Astrocyte of the hippocampus (primary cell): ENCODE measurements around the gene TMEM214.

Experiments used
- DNase-seq: peaks from one replicate; pipeline ENCODE4 v3.0.0; 2011; ENCODE audit warnings: low read depth, low spot score

The TMEM214 gene, protein sequence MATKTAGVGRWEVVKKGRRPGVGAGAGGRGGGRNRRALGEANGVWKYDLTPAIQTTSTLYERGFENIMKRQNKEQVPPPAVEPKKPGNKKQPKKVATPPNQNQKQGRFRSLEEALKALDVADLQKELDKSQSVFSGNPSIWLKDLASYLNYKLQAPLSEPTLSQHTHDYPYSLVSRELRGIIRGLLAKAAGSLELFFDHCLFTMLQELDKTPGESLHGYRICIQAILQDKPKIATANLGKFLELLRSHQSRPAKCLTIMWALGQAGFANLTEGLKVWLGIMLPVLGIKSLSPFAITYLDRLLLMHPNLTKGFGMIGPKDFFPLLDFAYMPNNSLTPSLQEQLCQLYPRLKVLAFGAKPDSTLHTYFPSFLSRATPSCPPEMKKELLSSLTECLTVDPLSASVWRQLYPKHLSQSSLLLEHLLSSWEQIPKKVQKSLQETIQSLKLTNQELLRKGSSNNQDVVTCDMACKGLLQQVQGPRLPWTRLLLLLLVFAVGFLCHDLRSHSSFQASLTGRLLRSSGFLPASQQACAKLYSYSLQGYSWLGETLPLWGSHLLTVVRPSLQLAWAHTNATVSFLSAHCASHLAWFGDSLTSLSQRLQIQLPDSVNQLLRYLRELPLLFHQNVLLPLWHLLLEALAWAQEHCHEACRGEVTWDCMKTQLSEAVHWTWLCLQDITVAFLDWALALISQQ

DNA sequence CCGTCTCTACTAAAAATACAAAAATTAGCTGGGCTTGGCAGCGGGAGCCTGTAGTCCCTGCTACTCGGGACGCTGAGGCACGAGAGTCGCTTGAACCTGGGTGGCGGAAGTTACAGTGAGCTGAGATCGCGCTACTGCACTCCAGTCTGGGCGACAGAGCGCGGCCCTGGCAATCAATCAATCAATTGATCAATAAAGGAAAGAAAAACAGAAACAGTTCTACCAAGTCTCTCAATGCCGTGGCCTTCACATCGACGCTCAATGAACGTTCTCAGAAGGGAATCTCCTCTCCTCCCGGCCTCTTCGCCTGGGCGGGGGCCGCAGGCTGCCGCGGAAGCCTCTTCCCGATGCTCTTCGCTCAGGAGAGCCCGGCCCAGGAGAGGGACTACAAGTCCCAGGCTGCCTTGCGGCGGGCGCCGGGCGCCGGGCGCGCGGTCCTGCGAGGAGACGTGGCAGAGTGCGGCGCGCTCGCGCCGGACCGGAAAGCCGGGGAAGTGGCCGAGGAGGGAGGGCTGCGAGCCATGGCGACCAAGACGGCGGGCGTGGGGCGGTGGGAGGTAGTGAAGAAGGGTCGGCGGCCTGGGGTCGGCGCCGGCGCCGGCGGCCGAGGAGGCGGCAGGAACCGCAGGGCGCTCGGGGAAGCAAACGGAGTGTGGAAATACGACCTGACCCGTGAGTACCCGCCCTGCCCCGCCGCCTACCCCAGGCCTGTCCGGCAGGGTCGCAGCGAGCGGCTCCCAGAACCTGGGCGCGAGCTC lies at the start of gene TMEM214:
Gene TMEM214 (plus strand): TSS at position 471 of the 758 bp plus-strand sequence. CDS start 51 bp downstream, at position 522.
- peak; percentile 95 for DNase-seq

DNA sequence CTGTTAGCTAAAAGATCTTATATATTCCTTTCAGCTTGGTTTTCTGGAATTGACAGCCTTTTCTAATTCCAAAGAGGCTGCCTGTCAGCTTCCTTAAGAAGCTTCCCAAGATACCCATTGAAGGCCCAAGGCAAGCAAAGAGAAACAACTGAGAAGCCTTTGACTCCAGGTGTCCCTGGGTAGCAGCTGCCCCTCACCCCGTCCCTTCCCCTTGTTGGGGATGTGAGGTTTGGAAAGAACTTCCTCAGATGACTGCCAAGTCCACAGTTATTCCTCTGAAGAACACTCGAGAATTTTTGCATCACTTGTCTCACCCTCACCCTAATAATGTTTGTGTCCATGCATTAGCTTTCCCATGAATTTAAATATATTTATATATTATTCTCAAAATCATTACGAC lies 49.0 kb upstream of the TMEM214 start:
- no peak for DNase-seq

GRCh38 chr2:26985807-26986206 lies 47.0 kb upstream of the TMEM214 start:
- DNase-seq: no peak

DNA sequence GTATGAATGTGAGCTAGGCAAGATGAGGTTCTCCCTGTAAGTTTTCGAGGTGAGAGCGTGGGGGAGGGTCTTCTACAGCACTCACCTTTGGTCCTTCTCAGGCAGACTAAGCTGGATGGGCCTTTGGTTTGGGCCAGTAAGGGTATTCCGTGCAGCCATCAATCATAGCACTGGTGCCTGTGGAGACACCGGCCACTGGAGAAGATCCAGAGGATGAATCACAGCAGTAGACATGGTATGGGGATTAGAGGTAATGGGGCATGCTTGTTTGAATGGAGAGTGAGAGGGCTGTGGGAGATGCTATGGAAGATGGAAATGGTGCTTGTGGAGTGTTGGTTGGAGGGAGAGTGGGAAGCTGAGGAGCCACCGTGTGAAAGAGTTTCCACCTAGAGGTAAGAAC lies 46.2 kb upstream of the TMEM214 start:
- no peak for DNase-seq

DNA sequence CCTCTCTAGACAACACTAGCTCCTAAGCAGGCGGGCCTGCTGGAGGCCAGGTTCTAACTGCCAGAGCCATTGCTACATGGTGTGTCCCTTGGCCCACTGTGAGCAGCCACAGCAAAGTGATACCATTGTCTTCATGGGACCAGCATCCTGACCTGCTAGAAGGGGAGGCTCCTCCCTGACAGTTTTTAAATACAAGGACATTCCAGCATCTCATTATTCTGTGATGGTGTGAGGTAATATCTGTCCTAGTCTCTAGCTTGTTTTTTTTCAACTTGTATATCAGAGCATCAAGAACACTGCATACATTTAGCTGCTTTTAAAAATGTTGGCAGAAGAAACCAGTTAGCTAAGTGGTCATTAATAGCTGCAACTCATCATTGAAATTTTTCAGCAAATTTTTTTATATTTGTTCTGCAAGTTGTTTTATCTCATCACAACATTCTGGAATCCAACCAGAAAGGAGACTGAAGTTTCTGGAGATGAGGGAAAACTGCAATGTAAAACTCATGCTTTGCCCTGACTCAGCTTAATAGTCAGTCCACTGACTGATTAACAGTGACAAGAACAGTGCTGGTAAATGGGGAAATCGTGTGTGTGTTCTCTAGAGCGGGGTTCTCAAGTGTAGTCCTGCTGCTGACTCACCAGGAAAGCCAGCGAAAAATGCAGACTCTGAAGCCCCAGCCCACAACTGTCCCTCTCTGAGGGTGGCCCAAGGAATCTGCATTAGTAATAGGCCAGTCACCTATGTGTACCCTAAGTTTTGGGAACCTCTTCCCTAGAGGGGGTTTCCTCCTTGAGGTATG lies 44.5 kb upstream of the TMEM214 start:
- DNase-seq: peak; percentile 78

DNA sequence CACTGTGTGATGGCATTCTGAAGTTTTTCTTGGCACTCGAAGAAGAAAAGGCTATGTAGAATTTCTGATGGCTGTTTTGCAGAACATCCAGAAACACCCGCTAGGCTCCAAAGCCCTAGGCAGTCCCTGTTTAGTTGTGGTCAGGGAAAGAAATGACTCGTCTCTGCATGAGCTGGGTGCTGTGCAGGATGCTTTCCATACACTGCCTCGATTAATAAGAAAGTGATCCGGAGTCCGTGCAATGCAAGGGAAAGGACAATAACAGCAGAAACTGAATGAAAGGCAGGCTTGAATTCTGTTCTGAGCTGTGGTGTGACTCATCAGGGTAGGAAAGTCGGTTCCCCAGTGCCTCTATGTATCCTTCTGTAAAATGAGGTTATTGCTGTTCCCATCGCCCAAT lies 43.6 kb upstream of the TMEM214 start:
- DNase-seq: peak; percentile 69

DNA sequence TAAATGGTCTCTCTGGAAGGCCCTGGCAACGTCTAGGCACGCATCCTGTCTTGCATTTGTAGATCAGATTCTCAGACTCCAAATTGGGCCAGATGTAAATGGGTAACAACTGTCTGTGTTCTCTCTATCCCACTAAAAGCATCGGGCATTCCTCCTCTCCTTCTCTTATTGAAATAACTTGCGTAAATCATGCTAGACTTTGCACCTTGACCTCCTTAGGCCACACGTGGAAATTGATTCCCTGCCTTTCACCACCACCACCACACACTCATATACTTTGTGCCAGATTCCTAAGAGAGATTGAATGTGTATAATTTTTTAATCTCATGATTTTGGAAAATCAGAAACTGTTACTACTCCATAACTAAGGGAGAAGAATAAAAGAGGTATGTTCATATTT lies 41.0 kb upstream of the TMEM214 start:
- no peak for DNase-seq

GRCh38 chr2:26993768-26994167 lies 39.0 kb upstream of the TMEM214 start:
- DNase-seq: no peak

GRCh38 chr2:26994983-26995382 lies 37.8 kb upstream of the TMEM214 start:
- DNase-seq: no peak

- no peak for DNase-seq
These were observed 35.4 kb upstream of the TMEM214 start for GRCh38 chr2:26997394-26997793.

GRCh38 chr2:26998323-26998722 lies 34.4 kb upstream of the TMEM214 start:
- no peak for DNase-seq

DNA sequence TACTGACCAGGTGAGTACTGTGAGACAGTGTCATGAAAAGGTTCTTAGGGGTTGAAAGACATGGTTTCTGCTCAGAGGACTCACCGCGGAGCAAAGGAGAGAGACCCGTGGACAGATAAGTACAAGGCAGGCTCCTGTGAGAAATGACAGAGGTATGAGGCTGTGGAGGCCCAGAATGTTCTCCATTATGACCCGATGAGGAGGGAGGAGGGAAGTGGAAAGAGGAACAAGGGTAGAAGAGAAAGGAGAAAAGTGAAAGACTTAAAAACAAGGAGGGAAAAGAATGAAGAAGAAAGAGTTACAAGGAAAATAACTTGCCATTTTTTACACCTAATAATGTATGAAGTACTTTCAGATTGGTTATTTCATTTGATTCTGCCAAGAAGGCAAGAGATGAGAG lies 32.5 kb upstream of the TMEM214 start:
- no peak for DNase-seq

DNA sequence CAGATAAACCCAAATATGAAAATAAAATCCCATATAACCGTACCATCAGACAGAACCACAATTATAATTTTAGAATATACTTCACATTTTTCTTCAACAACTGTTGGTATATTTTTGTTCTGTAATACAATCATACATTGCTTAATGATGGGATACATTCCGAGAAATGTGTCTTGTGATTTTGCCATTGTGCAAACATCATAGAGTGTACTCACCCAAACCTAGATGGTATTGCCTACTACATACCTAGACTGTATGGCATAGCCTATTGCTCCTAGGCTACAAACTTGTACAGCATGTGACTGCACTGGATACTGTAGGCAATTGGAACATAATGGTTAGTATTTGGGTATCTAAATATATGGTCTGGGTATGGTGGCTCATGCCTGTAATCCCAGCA lies 31.8 kb upstream of the TMEM214 start:
- DNase-seq: no peak

DNA sequence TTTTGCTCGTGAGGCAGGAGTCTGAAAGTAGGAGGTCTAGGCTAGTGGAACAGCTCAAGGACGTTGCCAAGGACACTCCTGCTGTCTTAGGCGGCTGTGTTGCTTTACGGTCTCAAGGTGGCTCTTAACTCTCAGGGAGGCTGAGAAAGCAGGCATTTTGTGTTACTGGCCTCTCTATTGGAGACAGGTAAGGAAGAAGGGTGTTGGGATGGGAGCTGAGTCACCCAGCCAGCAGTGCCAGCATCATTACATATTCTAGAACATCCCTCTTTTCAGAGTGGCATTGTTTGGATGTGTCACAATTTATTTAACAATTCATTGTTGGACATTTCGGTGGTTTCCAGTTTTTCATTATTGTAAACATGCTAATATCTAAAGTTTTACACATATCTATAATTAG lies 30.8 kb upstream of the TMEM214 start:
- DNase-seq: no peak

GRCh38 chr2:27003007-27003406 lies 29.8 kb upstream of the TMEM214 start:
- no peak for DNase-seq

DNA sequence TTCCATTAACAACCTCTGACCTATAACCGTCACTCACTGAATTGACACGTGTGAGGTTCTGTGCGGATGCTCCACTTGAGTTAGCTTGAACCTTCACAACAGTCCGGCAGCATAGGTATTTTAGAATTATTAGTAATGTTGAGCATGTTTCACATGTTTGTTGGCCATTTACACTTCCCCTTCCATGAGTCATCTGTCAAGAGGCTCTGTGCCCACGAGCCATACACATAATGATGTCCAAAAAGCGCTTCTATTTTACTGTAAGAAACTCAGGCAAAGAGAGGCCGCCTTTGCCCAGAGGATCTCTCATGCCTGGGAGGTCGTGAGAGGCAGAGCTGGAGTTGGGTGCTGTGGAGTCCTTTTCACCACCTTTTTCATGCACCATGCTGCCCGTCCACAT lies 28.9 kb upstream of the TMEM214 start:
- peak; percentile 66 for DNase-seq

- no peak for DNase-seq
These were observed 26.0 kb upstream of the TMEM214 start for GRCh38 chr2:27006602-27007415.

DNA sequence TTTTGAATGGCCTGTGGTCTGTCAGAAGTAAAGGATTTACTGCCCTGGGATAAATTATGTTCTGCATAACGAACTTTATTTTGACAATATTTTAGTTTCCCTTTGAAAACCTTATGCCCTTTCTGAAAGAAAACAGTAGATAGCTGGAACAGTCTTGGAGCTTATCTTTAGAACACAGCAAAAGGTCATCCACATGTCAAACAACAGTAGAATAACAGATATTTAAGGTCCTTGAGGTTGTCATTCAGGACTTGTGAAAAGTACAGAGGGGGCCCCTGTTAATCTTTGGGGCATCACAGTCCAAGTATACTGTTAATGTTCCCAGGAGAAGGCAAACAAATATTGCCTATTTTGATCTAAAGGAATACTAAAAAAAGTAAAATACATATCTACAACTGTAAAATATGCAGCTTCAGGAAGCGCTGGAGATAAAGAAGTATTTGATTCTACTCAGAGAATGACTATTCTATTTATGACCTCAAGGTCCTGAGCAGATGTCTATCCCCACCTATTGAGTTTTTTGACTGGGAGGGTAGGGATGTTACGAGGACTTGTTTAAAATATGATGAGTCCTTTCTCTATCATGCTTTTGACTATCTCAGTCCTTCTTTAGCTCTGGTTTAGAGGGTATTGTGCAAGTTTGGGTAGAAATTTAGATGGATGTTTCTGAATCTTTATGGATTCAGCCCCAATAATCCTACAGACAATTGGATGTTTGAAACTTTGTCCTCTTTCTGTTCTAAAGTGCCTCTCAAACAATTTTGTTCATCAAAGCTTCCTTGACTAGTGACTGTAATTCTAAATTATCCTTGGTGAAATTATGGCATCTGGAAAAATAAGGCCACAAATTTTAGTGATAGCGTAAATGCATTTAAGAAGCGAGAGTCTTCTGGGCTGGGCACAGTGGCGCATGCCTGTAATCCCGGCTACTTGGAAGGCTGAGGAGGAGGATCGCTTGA lies 25.1 kb upstream of the TMEM214 start:
- no peak for DNase-seq

GRCh38 chr2:27008678-27009077 lies 24.1 kb upstream of the TMEM214 start:
- no peak for DNase-seq

- DNase-seq: no peak
These were observed 23.7 kb upstream of the TMEM214 start for GRCh38 chr2:27009083-27009482.
